Activated CD8-positive, alpha-beta memory T cell treated with anti-CD3 and anti-CD28 coated beads for 4 hours (primary cell): ENCODE results near the gene SELL.
"Not testable (repeated sequence)": the region's sequence is repeated elsewhere in the genome, so short reads cannot be mapped to it uniquely, and the experiment has no call there.

Source experiments
- DNase-seq, 2 donors: peaks; one replicate each; pipeline ENCODE4 v3.0.0-alpha.2; 2020; ENCODE audit warnings: low read depth in 2 of 2

Gene SELL

DNA sequence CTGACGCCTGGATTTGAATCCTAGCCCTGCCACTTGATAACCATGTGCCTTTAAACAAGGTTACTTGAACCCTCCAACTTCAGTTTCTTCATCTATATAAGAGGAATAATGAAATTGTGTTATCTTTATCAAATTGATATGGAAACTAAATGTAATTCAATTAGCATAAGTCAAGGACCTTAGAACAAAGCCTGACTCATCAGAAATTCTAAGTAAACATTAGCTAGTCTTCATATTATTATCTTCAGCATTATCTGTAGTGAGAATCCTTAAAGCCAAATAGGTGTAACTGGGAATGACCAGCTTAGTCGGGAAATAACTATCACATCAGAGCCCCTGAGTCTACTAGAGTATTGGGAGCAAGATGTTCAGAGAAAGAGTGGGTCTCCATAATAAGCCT is 6.6 kb downstream of the SELL start:
- no peak for DNase-seq

- DNase-seq, result no peak
These were observed 10.0 kb downstream of the SELL start for GRCh38 chr1:169701261-169702005.

DNA sequence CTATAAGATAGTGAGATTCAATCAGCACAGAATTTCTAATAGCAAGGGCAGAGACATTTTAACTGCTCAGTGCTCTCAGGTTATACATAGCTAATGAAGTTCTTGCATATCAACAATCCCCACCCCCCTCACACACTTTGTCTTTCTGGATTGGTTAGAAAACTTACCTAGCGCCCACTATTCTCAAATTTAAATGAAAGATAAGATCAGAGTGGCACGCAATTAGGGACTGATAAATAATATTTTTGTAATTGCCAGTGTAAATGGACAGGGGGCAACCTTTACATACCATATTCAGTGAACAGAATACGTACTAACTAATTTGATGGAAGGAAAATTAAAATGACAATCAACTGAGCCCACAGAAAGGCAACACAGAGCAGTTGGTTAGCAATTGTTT is 11.7 kb downstream of the SELL start:
- no peak for DNase-seq

- no peak for DNase-seq
These were observed 12.4 kb downstream of the SELL start for GRCh38 chr1:169698976-169699375.

DNA sequence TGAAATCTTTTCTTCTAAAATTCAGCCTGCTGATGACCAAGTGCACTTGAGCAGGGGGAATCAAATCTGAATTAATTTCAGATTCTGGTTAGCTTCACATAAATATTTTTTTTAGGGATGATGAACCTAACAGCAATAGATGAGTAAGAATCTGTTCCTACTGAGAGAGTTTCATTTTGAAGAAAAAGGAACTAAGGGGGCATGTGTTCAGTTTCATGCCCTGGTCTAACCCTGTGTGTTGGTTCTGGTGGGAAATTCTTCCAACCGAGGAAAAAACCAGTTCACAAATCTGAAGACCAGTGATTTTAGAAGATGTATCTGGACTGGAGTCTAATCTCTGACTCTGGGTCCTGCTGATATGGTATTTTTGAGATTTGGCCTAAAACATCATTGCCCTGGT is 13.7 kb downstream of the SELL start:
- no peak for DNase-seq

DNA sequence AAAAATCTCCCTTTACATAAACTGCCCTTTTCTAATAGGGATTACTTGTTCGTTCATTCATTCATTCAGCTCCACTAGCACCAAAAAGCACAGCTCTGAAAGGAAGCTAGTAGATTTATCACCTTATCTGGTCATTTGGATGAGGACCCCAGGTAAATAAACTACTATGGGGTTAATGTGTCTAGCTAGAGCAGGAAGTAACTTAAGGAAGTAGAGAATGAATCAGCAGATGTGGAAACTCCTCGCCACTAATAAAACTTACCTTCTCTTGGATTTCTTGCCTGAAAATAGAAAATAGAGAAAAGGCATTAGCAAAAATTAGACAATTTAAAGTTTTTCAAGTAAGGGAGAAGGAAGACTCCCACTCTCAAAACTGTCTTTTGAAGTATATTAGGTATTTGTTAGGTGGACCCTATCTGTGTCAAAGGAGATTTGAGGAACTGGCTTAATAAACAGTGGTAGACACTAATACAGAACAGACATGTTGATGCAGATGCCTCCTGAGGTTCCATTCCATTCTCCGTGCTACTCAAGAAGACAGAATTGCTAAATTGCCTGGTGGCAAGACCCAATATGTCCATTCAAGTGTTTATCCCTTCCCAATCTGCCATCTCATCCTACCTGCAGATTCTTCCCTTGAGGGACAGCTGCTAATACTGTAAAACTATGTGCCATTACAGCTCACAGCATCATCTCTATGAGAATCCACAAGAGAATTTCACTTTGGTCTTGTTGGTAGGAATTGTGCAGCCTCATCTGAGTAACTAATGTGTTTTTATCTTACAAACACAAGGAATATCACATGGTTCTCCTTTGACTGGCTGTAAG is 14.9 kb downstream of the SELL start:
- DNase-seq, result no peak

DNA sequence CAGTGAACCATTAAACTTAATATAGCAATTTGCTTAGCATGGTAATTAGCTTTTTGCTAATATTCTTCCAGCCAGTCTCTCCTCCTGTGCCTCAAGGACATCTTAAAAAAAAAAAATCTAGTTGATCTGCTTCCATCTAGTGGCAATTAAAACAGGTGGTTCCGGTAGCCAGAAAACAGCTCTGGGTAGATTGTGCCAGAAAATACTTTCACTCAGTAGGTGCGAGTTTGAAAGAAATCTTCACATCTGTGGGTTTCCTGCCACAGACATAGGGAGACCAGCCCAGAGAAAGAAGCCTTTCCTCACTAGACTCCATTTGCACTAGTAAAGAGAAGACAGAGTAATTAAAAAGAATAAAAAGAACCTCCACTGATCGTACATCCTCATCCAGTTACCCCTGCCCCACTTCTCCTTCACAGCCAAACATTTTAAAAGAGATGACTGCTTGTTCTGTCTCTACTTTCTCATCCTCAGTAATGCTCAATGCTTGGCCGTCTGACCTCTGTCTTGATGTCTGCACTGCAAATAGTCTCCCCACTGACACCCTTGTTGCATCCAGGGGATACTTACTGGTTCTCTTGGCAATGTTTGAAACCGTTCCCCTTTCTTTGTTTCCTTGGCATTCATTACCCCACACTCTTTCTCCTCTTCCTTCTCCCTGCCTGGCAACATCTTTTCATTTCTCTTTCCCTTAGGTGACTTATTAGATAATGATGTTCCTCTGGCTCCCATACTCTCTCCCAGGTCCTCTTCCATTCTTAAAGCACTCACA is 16.9 kb downstream of the SELL start:
- DNase-seq, result no peak

DNA sequence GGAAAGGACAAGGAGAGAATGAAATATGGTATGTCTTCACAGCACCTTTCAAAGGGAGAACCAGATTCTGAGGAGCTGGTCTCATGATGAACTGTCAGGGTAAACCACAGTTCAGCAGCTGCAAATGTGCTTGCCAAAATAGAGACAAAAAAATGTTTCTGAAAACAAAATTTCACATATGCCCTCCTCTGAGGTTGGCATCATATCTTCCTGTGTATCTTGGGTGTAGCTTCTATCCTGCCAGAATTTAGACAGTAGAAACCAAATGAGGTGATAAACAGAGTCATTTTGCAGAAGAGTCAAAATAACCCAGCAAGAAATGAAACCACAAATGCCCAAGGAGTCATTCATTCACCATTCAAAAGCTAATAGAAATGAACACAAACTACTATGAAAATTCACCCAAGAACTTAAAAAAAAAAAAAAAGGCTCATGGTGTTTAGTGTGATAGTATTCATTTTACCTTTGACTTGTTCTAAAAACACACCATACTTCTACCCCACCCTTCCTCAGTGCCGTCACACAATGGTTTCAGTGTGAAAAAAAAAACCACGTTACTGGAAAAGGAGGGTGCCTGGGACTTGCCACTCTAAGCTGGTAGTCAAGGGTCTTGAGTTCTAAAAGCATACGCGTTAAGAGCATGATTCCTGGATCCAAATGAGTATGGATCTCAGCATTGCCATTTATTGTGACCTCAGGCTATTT is 18.5 kb downstream of the SELL start:
- DNase-seq, result no peak

- no peak for DNase-seq
These were observed 20.9 kb downstream of the SELL start for GRCh38 chr1:169690489-169690888.

DNA sequence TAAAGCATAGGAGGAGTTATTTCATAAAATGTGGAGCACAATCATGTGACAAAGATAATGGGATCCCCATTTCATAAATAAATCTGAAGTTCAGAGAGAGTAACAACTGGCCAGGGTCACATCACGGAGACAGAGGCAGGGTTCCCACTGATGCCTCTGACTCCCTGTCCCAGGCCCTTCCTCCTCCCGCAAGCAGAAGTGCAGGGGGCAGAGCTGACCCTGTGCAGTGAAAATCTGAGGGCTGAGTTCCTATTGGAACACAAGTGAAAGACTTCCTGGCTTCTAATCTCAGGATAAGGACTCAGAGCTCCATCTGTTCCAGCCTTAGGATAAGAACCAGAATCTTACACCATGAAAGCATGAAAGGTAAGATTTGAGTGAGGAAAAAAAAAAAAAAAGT is 22.0 kb downstream of the SELL start:
- DNase-seq, result no peak

DNA sequence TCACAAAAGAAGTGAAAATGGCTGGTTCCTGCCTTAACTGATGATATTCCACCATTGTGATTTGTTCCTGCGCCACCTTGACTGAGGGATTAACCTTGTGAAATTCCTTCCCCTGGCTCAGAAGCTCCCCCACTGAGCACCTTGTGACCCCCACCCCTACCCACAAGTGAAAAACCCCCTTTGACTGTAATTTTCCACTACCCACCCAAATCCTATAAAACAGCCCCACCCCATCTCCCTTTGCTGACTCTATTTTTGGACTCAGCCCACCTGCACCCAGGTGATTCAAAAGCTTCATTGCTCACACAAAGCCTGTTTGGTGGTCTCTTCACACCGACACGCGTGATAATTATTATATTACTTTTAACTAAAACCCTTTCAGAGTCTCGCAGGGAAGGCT is 23.0 kb downstream of the SELL start:
- not testable (repeated sequence) for DNase-seq

- no peak for DNase-seq
These were observed 27.8 kb downstream of the SELL start for GRCh38 chr1:169683661-169684060.

DNA sequence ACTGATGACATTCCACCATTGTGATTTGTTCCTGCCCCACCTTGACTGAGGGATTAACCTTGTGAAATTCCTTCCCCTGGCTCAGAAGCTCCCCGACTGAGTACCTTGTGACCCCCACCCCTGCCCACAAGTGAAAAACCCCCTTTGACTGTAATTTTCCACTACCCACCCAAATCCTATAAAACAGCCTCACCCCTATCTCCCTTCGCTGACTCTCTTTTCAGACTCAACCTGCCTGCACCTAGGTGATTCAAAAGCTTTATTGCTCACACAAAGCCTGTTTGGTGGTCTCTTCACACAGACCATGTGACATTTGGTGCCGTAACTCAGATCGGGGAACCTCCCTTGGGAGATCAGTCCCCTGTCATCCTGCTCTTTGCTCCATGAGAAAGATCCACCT is 28.3 kb downstream of the SELL start:
- DNase-seq, result peak in 1 of 2 donors; percentile 47

GRCh38 chr1:169682071-169682470 is 29.3 kb downstream of the SELL start:
- no peak for DNase-seq

GRCh38 chr1:169681140-169681539 is 30.3 kb downstream of the SELL start:
- DNase-seq, result no peak

GRCh38 chr1:169680377-169681019 is 30.9 kb downstream of the SELL start:
- DNase-seq, result peak in 1 of 2 donors; percentile 59

- no peak for DNase-seq
These were observed 31.7 kb downstream of the SELL start for GRCh38 chr1:169679692-169680091.

DNA sequence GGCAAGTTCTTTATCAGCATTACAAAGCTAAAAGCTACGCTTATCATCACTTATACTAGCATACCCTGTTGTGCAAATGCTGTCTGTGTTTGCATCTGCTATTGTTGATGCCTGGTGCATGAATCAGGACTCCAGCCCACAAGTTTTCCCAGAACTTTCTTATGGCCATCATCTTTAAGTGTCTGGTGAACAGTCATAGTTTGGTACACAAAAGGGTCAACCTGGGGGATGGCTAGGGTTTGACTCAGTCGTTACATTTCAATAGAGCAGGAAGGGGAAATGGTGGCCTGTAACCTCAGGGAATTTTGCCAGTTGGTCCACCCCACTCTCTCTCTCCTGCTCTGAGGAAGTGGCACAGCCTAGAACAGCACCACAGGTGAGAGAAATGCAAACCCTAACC is 35.4 kb downstream of the SELL start:
- DNase-seq, result no peak

- no peak for DNase-seq
These were observed 40.6 kb downstream of the SELL start for GRCh38 chr1:169670836-169671235.

GRCh38 chr1:169670244-169670643 is 41.2 kb downstream of the SELL start:
- not testable (repeated sequence) for DNase-seq
